SK-N-SH (cell line): ENCODE results near the gene PIPOX. TPM values are rescaled to one million over a fixed set of nuclear protein-coding genes. Genes with fewer than 3 reads are reported as not detected.

Source experiments
- CTCF ChIA-PET: fragments of 300-600, 350-600 bp; formaldehyde crosslinking; extraction: SDS; loops from one replicate; lab custom pipeline; 2021; lab: Yijun Ruan, JAX
- POLR2A ChIA-PET: fragments of 350-600 bp; sonication (Branson Sonifier 250); formaldehyde crosslinking; extraction: SDS; loops from one replicate; lab custom pipeline; 2020; ENCODE audit warnings: antibody characterized with exemption, inconsistent platforms; lab: Yijun Ruan, JAX
- DNase-seq: peaks from one replicate; pipeline ENCODE4 v3.0.0; 2012
- H2AFZ ChIP-seq: fragments of 200-600 bp; sonication (generic); 2 replicates; pipeline ENCODE4 v1.8.1; 2016; ENCODE audit warnings: antibody characterized with exemption, mild to moderate bottlenecking, low read depth
- H3F3A ChIP-seq: fragments of 200-600 bp; sonication (generic); replicated peaks from 2 replicates; pipeline ENCODE3; 2016; ENCODE audit warnings: antibody characterized with exemption, mild to moderate bottlenecking; ENCODE audit not compliant: insufficient read depth
- H3K27ac ChIP-seq, 2 experiments: fragments of 200-500 bp in 1 of 2; fragments of 200-600 bp in 1 of 2; sonication (Bioruptor generic) in 1 of 2; sonication (generic), shearing (Covaris generic) in 1 of 2; 2 replicates each; pipeline versions ENCODE4 v1.5.1 to v1.6.1; 2014 to 2016; ENCODE audit warnings: low read depth in 2 of 2, inconsistent platforms in 1 of 2, low read length in 1 of 2, mild to moderate bottlenecking in 1 of 2, mixed read lengths in 1 of 2
- H3K27me3 ChIP-seq: fragments of 200-600 bp; sonication (generic), shearing (Covaris generic); 2 replicates; pipeline ENCODE4 v1.6.1; 2016; ENCODE audit warnings: mixed run types; ENCODE audit not compliant: insufficient read depth
- H3K36me3 ChIP-seq, 2 experiments: fragments of 200-500 bp in 1 of 2; fragments of 200-600 bp in 1 of 2; sonication (Bioruptor generic) in 1 of 2; sonication (generic) in 1 of 2; replicated peaks in 1 of 2; 2 replicates each; pipeline versions ENCODE3 to v1.5.1; 2014 to 2016; ENCODE audit warnings: low read length in 1 of 2, mild to moderate bottlenecking in 1 of 2; ENCODE audit not compliant: insufficient read depth in 2 of 2, control insufficient read depth in 1 of 2
- H3K4me1 ChIP-seq, 2 experiments: fragments of 200-500 bp in 1 of 2; fragments of 200-600 bp in 1 of 2; sonication (Bioruptor generic) in 1 of 2; sonication (generic), shearing (Covaris generic) in 1 of 2; 2 replicates each; pipeline versions ENCODE4 v1.5.1 to v1.6.1; 2014 to 2016; ENCODE audit warnings: low read depth in 1 of 2, low read length in 1 of 2, mixed run types in 1 of 2; ENCODE audit not compliant: insufficient read depth in 2 of 2, control insufficient read depth in 1 of 2
- H3K4me2 ChIP-seq: fragments of 200-600 bp; sonication (generic), shearing (Covaris generic); 2 replicates; pipeline ENCODE4 v1.6.1; 2017; ENCODE audit warnings: mixed run types
- H3K4me3 ChIP-seq, 2 experiments: fragments of 200-500 bp in 1 of 2; fragments of 200-600 bp in 1 of 2; sonication (Bioruptor generic) in 1 of 2; sonication (generic), shearing (Covaris generic) in 1 of 2; 2 replicates each; pipeline versions ENCODE4 v1.5.1 to v1.8.1; 2014 to 2016; ENCODE audit warnings: low read depth in 2 of 2, inconsistent platforms in 1 of 2, low read length in 1 of 2, mild to moderate bottlenecking in 1 of 2, mixed read lengths in 1 of 2, moderate library complexity in 1 of 2
- H3K79me2 ChIP-seq: fragments of 200-600 bp; sonication (generic); 2 replicates; pipeline ENCODE4 v1.8.1; 2017; ENCODE audit warnings: mild to moderate bottlenecking; ENCODE audit not compliant: insufficient read depth
- H3K9ac ChIP-seq: fragments of 200-600 bp; sonication (generic); 2 replicates; pipeline ENCODE4 v1.6.1; 2017; ENCODE audit warnings: mixed run types
- H3K9me2 ChIP-seq: fragments of 200-600 bp; sonication (generic); 2 replicates; pipeline ENCODE4 v1.6.1; 2017; ENCODE audit warnings: mixed run types
- H3K9me3 ChIP-seq: fragments of 200-600 bp; sonication (generic); 2 replicates; pipeline ENCODE4 v1.6.1; 2017; ENCODE audit warnings: mixed run types, mild to moderate bottlenecking, moderate library complexity
- H4K20me1 ChIP-seq: fragments of 200-600 bp; sonication (generic); 2 replicates; pipeline ENCODE4 v1.6.1; 2017; ENCODE audit warnings: mild to moderate bottlenecking, mixed run types; ENCODE audit not compliant: insufficient read depth
- EP300 ChIP-seq, 2 experiments: IDR thresholded peaks; 2 replicates each; pipeline versions ENCODE4 v1.4.0 to v1.6.1; 2012; ENCODE audit warnings: borderline replicate concordance in 1 of 2, low read depth in 1 of 2, low read length in 1 of 2
- FOSL2 ChIP-seq: IDR thresholded peaks from 2 replicates; pipeline ENCODE4 v1.4.0; 2012; ENCODE audit warnings: low read depth, mild to moderate bottlenecking, moderate library complexity, borderline replicate concordance
- FOXM1 ChIP-seq: IDR thresholded peaks from 2 replicates; pipeline ENCODE4 v1.4.0; 2012; ENCODE audit warnings: low read depth, mild to moderate bottlenecking
- GABPA ChIP-seq: IDR thresholded peaks from 2 replicates; pipeline ENCODE4 v1.4.0; 2012; ENCODE audit warnings: low read depth, mild to moderate bottlenecking
- GATA2 ChIP-seq: sonication (generic); formaldehyde crosslinking; IDR thresholded peaks from 2 replicates; pipeline ENCODE4 v1.5.0; 2020; ENCODE audit warnings: mild to moderate bottlenecking, missing genetic modification reagents
- NRF1 ChIP-seq: IDR thresholded peaks from 2 replicates; pipeline ENCODE4 v1.6.1; 2012; ENCODE audit warnings: low read depth, mild to moderate bottlenecking, low read length
- RFX5 ChIP-seq: IDR thresholded peaks from 2 replicates; pipeline ENCODE4 v1.6.1; 2012; ENCODE audit warnings: mild to moderate bottlenecking, improper control_type of control experiment, low read length
- RXRA ChIP-seq: IDR thresholded peaks from 2 replicates; pipeline ENCODE4 v1.4.0; 2012; ENCODE audit warnings: low read depth, mild to moderate bottlenecking, borderline replicate concordance
- SIN3A ChIP-seq: IDR thresholded peaks from 2 replicates; pipeline ENCODE4 v1.6.1; 2012; ENCODE audit warnings: low read depth, mild to moderate bottlenecking, low read length, moderate library complexity, borderline replicate concordance
- TAF1 ChIP-seq: IDR thresholded peaks from 2 replicates; pipeline ENCODE4 v1.6.1; 2012; ENCODE audit warnings: low read depth, mild to moderate bottlenecking, low read length, moderate library complexity, borderline replicate concordance
- TCF12 ChIP-seq: IDR thresholded peaks from 2 replicates; pipeline ENCODE4 v1.4.0; 2012
- YY1 ChIP-seq: IDR thresholded peaks from 2 replicates; pipeline ENCODE4 v1.4.0; 2012; ENCODE audit warnings: low read depth, mild to moderate bottlenecking
- WGBS: methylation state at CpG from one replicate; pipeline ENCODE4 v1.1.6; 2017; ENCODE audit warnings: low lambda C conversion rate; 5-methylcytosine and 5-hydroxymethylcytosine counted together
- polyA plus RNA-seq, 3 experiments: library from polyadenylated mRNA; depleted of rRNA; stranded (reverse); fragments of >200 nt; gene quantifications; 2 replicates each; pipeline ENCODE4 v1.2.3, GENCODE V29; 2012
- TF ChIP-seq, protein P1 (sequence below): IDR thresholded peaks from 2 replicates; pipeline ENCODE4; 2012
- TF ChIP-seq, protein P2 (sequence below): IDR thresholded peaks from 2 replicates; pipeline ENCODE4 v1.4.0; 2012; ENCODE audit warnings: low read depth, borderline replicate concordance
- TF ChIP-seq, protein P3 (sequence below): IDR thresholded peaks from 2 replicates; pipeline ENCODE4 v1.6.1; 2012; ENCODE audit warnings: mild to moderate bottlenecking, low read depth, low read length, moderate library complexity
- TF ChIP-seq, protein P4 (sequence below): fragments of 150-350 bp; IDR thresholded peaks from 2 replicates; pipeline ENCODE4 v1.6.1; 2017; ENCODE audit warnings: antibody characterized with exemption, low read length, low read depth, borderline replicate concordance
- TF ChIP-seq, protein P5 (sequence below): fragments of 200-600 bp; sonication (generic); IDR thresholded peaks from 2 replicates; pipeline ENCODE4 v1.6.1; 2017; ENCODE audit warnings: antibody characterized with exemption, mild to moderate bottlenecking, moderate library complexity

Gene PIPOX
- polyA plus RNA-seq, 1 of the 3 experiments (the other 2 are of a cell fraction): 0.31 TPM

DNA sequence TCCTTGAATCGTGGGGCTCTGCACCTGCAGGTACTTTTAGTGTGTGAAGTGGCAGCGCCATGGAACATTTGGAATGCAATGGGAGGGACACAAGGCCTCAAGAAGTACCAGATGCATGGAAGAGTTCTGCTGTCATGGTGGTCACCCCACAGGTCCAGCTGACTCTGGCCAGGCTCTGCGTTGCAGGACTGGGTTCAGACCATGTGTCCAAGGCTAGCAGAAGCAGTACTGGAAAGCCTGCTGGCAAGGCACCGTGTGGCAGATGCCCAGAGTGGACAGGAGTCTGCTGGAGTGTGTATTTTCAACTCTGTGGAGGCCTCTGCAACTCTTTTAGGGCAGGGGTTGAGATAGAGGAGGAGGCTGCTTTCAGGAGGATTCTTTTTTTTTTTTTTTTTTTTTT lies 2.1 kb downstream of the PIPOX start:
- H4K20me1 ChIP-seq: no peaks in the 10 kb centered on the region
- no peaks in the 10 kb centered on the region for H3K79me2 ChIP-seq
- WGBS: 81% methylated on average over 4 of the region's 4 CpGs
- no peak overlapping the region for H2AFZ ChIP-seq
- TF ChIP-seq FOSL2 (no peak), GATA2 (CRISPR knock-in tag) (no peak), RFX5 (no peak), TCF12 (no peak), GABPA (no peak), TAF1 (no peak), SIN3A (no peak), FOXM1 (no peak), NRF1 (no peak), RXRA (no peak), YY1 (no peak), EP300 (IDR thresholded peaks at IDR 0.05; ENCODE audit: borderline replicate concordance in 1 of 2, low read depth in 1 of 2, low read length in 1 of 2) (no peak)
- TF ChIP-seq, protein P1, sequence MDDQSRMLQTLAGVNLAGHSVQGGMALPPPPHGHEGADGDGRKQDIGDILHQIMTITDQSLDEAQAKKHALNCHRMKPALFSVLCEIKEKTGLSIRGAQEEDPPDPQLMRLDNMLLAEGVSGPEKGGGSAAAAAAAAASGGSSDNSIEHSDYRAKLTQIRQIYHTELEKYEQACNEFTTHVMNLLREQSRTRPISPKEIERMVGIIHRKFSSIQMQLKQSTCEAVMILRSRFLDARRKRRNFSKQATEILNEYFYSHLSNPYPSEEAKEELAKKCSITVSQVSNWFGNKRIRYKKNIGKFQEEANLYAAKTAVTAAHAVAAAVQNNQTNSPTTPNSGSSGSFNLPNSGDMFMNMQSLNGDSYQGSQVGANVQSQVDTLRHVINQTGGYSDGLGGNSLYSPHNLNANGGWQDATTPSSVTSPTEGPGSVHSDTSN: no peak
- TF ChIP-seq, protein P2, sequence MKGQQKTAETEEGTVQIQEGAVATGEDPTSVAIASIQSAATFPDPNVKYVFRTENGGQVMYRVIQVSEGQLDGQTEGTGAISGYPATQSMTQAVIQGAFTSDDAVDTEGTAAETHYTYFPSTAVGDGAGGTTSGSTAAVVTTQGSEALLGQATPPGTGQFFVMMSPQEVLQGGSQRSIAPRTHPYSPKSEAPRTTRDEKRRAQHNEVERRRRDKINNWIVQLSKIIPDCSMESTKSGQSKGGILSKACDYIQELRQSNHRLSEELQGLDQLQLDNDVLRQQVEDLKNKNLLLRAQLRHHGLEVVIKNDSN: no peak
- TF ChIP-seq, protein P3, sequence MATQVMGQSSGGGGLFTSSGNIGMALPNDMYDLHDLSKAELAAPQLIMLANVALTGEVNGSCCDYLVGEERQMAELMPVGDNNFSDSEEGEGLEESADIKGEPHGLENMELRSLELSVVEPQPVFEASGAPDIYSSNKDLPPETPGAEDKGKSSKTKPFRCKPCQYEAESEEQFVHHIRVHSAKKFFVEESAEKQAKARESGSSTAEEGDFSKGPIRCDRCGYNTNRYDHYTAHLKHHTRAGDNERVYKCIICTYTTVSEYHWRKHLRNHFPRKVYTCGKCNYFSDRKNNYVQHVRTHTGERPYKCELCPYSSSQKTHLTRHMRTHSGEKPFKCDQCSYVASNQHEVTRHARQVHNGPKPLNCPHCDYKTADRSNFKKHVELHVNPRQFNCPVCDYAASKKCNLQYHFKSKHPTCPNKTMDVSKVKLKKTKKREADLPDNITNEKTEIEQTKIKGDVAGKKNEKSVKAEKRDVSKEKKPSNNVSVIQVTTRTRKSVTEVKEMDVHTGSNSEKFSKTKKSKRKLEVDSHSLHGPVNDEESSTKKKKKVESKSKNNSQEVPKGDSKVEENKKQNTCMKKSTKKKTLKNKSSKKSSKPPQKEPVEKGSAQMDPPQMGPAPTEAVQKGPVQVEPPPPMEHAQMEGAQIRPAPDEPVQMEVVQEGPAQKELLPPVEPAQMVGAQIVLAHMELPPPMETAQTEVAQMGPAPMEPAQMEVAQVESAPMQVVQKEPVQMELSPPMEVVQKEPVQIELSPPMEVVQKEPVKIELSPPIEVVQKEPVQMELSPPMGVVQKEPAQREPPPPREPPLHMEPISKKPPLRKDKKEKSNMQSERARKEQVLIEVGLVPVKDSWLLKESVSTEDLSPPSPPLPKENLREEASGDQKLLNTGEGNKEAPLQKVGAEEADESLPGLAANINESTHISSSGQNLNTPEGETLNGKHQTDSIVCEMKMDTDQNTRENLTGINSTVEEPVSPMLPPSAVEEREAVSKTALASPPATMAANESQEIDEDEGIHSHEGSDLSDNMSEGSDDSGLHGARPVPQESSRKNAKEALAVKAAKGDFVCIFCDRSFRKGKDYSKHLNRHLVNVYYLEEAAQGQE: no peak
- TF ChIP-seq, protein P4, sequence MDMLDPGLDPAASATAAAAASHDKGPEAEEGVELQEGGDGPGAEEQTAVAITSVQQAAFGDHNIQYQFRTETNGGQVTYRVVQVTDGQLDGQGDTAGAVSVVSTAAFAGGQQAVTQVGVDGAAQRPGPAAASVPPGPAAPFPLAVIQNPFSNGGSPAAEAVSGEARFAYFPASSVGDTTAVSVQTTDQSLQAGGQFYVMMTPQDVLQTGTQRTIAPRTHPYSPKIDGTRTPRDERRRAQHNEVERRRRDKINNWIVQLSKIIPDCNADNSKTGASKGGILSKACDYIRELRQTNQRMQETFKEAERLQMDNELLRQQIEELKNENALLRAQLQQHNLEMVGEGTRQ: no peak
- TF ChIP-seq, protein P5, sequence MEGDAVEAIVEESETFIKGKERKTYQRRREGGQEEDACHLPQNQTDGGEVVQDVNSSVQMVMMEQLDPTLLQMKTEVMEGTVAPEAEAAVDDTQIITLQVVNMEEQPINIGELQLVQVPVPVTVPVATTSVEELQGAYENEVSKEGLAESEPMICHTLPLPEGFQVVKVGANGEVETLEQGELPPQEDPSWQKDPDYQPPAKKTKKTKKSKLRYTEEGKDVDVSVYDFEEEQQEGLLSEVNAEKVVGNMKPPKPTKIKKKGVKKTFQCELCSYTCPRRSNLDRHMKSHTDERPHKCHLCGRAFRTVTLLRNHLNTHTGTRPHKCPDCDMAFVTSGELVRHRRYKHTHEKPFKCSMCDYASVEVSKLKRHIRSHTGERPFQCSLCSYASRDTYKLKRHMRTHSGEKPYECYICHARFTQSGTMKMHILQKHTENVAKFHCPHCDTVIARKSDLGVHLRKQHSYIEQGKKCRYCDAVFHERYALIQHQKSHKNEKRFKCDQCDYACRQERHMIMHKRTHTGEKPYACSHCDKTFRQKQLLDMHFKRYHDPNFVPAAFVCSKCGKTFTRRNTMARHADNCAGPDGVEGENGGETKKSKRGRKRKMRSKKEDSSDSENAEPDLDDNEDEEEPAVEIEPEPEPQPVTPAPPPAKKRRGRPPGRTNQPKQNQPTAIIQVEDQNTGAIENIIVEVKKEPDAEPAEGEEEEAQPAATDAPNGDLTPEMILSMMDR: no peak
- H3K4me2 ChIP-seq: no peak overlapping the region
- H3K4me3 ChIP-seq: no peak overlapping the region
- no peaks in the 10 kb centered on the region for H3K36me3 ChIP-seq
- POLR2A ChIA-PET: no interaction called here
- H3K9me3 ChIP-seq: no peaks in the 10 kb centered on the region
- no peaks in the 10 kb centered on the region for H3K9me2 ChIP-seq
- H3F3A ChIP-seq: peaks cover 20% of the 10 kb centered on the region
- no peaks in the 10 kb centered on the region for H3K27me3 ChIP-seq
- CTCF ChIA-PET: interaction anchor here (0.9 to 13.8 kb wide), 3 partner anchors 52 to 79 kb away, joined by 3 to 180 read pairs (median 14); no protein-coding TSS in a partner anchor
- H3K27ac ChIP-seq: no peak overlapping the region
- peaks cover 49 to 57% of the 10 kb centered on the region in 2 experiments for H3K4me1 ChIP-seq
- no peak overlapping the region for H3K9ac ChIP-seq
- DNase-seq: no peak
